HG02678 (cell line): Measurements from ENCODE around the gene LIN28B.
"Not testable (repeated sequence)": the region's sequence is repeated elsewhere in the genome, so short reads cannot be mapped to it uniquely, and the experiment has no call there.

Experiments used
- ATAC-seq: cut with Tn5 transposase; IDR thresholded peaks from one replicate; pipeline ENCODE4 v1.9.1; 2021; ENCODE audit warnings: mild to moderate bottlenecking, moderate library complexity; ENCODE audit not compliant: unreplicated experiment

Gene LIN28B

DNA sequence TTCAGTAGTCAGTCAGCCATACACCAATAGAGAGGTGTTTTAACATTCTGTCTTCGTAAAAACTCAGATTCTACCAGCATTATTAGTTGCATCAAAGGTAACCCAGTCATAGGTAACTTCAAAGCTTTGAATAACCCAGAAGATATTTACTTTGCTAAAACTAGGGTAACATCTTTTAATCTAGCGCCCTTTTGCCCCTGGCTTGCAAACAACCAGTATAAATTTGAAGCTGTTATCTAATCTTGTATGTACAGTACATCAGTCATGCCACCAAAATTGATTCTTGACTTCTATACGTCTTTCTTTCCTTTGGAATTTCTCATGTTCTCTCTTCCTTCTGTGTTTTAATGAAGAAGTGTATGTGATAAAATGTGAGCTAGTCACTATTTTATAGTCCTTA is 109.3 kb downstream of the LIN28B start:
- no peak for ATAC-seq

DNA sequence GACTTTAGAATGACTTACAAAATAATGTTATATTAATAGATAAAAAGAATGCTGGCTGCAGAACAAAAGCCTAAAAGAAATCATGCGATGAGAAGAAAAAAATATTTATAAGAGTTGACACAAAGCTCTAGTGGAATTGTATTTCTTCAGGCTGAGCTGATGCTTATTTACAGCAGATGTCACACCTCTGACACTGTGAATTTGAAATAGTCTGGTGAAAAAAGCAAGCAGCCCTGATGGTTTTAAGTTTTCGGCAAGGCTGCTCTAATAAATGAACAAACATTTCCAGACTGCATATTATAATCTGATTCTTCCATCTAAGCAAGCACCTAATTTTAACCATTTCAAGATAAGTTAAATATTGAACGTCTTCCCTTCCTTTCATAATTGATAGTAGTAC is 109.9 kb downstream of the LIN28B start:
- no peak for ATAC-seq

DNA sequence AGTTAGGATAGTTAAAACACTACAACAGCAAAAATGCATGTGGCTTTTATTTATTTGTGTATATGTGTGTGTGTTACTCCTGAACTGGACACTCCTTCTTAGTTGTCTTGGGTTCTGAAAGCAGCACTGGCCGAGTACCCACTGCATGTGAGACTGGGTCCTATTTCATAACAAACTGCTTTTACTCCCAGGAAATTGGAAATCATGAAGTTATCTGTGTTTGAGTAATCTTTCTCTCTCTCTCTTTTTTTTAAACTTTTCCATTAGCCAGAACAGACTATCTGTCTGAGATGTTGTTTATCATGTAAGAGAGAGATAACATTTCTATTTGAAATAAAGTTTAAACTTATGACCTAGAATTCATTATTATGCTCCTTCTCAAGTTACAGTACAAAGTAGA is 110.4 kb downstream of the LIN28B start:
- ATAC-seq = no peak

DNA sequence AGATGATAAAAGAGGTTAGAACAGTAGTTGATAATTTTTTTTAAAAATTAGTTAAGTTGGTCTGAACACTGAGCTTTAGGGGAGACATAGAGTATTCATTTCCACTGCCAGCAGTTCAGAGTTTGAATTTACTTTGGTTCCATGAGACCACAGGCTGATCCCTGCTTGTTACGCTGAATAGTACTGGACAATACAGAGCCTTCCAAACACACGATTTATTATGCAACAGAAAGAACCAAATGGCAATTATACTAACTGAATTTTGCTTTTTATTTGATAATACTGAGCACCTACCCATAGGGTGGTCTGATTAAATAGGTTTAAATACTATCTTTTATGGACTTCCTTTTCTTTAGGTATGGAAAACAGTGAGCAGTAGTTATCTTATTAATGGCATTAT is 111.5 kb downstream of the LIN28B start:
- no peak for ATAC-seq

DNA sequence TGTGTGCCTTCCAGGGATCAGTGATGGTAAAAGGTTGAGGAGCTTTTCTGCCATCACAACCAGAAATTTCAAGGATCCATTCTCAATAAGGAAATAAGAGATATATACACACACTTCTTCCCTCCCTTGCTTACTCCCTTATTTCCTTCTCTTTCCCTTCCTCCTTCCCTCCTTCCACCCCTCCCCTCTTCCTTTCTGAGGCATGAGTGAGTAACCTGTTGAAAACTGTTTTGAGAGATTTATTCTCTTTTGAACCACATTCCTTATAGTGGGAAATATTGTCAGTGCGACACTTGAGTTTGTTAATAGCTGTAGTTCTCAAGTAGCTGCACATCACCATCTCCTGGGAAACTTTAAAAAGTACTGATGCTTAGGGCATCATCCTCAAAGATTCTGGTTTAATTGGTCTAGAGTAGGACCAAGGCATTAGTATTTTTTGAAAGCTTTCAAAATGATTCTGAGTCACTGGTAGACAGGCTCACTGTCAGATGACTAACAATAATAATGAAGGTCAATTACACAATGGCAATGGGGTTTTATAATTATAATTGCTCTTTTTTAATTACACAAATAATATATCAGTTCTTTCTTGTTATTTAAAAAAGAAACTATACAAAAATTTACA is 113.0 kb downstream of the LIN28B start:
- no peak for ATAC-seq

DNA sequence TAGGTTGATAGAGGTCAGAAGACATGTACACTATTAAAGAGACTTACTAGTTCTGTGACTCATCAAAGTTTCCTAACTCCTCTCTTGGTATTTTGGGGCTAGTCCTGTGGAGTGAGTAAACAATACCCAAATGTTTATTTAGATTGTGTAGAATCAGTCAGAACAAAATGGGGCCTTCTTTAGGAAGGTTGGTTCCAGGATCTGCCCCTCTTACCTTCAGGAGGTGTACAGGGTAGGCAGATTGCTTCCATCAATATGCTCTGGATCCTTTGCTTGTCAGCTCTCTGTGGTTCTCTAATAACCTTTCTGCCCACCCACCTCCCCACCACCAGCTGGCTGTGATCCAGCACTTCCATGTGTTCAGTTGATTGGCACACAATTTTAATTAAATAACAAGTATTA is 115.9 kb downstream of the LIN28B start:
- ATAC-seq = no peak

DNA sequence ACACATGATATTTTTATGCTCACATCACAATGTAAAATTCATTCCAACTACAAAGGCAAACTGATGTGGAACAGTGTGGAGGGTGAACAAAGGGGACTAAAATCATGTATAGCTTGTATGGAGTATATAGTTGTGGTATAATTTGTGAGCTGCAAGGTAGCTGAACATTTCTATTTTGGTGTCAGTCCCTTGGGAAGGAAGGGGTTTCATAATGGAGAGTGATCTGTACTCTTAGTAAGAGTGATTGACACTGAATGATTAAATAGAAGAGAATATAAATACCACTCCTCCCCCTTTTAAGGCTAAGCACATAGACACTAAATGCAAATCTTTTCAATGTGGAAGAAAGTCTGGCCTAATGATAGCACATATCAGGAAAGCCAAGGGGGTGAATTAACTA is 118.3 kb downstream of the LIN28B start:
- no peak for ATAC-seq

DNA sequence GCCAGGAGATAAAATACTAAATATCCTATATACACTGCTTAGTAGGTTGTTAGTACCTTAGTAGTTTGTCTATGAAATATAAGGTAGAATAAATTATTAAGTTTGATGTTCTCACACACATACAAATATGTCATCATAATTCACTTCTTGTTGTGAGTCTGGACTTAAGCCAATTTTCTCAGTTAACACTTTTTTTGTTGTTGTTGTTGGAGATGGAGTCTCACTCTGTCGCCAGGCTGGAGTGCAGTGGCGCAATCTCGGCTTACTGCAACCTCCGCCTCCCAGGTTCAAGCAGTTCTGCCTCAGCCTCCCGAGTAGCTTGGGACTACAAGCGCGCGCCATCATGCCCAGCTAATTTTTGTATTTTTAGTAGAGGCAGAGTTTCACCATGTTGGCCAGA is 119.5 kb downstream of the LIN28B start:
- not testable (repeated sequence) for ATAC-seq

DNA sequence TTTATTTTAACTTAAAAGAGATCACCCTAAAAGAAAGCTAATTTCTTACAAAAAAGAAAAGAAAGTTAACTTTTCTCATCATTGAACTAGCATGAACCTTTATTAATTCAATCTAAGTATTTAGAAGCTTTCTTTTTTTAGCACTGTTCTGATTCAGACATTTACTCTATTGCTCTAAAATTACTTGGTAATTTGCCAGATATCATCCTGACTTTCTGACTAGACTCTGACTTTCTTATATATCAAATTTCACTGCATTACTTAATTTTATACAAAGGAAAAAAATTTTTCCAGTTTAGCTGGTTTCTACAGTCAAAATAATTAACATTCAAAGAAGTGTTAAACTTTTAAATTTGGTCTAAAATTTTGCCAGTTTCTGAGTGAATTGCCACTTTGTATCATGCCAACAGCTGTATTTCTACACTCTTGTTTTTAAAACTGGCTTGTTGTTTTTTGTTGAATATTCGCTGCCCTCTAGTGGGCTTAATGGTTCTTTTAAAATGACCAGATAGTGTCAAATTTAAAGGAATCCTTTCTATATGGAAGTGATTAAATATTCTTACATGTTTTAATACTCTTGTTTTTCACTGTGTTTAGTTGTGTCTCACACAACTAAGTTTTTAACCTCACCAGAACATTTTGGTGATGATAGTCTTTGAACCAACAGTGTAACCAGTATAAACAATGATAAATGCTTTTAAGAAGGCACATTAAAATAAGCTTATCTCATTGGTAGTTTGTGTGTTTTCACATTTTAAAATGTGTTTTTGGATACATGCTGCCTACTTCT is 120.9 kb downstream of the LIN28B start:
- ATAC-seq = no peak

DNA sequence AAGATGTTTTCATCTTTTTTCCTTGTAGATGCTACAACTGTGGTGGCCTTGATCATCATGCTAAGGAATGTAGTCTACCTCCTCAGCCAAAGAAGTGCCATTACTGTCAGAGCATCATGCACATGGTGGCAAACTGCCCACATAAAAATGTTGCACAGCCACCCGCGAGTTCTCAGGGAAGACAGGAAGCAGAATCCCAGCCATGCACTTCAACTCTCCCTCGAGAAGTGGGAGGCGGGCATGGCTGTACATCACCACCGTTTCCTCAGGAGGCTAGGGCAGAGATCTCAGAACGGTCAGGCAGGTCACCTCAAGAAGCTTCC is 121.4 kb downstream of the LIN28B start:
- ATAC-seq = no peak

DNA sequence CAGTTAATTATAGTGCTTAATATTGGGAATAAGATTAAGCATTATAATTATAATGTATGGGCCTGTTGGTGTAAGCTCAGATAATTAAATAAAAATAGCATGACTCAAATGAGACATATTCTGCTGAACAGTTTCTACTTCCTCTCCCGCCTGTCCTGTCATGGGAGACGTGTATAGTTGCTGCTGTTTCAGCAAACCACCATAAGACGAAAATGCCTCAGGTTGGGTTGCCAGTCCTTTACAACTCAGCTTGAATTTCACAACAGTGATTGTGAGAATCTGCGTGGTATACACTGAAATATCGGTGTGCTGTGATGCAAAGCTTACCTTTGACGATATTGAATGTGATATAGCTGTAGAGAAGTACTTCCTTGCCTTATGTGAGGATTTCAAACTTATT is 123.4 kb downstream of the LIN28B start:
- no peak for ATAC-seq

DNA sequence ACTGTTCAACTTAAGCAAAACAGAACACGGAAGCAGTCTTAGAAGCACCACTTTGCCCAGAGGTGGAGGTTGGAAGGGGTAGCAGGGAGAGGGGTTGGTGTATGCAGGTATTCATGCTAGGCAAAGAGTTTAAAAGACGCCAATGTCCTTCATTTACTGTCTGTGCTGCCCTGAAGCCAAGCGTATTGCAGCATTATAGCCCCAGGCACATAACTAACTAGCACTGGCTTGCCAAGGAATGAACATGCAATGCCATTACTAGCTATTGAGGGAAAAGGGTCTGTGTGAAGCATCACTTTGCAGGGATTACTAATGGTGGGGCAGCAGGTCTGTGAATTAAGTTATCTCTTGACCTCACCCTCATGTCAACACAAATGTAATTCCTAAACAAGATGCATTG is 124.8 kb downstream of the LIN28B start:
- ATAC-seq = not testable (repeated sequence)

DNA sequence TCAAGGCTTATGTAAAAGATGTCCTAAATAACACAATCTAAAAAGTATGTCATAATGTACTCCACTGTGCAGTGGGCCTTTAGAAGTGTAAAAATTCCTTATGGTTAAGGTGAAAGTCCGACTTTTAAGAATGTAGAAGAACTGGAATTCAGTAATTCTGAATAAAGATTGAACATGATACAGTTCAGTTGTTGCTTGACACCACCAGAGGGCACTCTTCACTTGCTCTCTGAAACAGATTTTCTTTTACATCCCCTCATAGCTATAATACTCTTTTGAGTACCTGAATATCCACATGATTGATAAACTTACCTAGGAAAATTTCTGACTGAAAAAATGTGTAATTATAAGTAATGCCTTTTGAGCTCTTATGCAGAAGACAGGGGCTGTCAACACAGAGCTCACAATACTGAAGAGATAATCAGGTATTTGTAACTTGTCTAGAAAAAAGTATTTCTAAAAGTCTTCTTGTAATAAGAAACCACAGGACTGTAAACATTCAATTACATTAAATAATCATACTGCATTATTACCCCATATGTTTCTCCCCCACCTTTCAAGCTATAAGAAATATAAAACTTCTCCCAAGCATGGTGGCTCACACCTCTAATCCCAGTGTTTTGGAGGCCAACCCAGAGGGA is 130.8 kb downstream of the LIN28B start:
- ATAC-seq = peak; percentile 74

DNA sequence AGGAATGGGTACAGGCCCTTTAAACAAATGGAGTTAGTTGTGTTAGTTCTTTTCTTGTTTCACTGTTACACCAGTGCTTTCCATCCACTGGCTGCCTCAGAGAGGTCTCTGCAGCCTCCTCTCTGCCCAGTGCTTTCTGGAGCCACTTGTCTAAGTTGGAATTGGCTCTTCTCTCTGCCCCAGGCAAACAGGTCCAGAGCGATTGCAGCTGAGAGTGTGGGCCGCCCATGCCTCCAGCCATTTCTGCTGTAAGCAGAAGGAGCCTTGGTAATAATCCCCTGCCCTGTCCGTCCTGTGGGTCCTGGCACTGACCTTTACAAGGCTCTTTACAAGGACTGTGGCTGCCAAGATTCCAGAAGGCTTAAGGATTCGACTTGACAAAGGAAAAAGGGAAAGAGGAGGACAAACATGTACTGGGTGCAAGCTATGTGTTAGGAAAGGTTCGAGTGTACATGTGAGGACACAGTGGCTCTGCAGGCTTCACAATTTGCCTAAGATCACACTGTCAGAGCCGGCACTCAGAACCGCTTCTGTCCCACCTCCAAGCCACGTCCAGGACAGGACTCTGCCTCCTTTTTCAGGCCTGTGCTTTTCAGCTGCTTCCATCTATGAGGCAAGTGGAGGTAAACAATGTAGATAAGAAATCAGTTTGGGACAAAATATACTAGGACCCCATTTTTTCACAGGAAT is 134.4 kb downstream of the LIN28B start:
- ATAC-seq = no peak

DNA sequence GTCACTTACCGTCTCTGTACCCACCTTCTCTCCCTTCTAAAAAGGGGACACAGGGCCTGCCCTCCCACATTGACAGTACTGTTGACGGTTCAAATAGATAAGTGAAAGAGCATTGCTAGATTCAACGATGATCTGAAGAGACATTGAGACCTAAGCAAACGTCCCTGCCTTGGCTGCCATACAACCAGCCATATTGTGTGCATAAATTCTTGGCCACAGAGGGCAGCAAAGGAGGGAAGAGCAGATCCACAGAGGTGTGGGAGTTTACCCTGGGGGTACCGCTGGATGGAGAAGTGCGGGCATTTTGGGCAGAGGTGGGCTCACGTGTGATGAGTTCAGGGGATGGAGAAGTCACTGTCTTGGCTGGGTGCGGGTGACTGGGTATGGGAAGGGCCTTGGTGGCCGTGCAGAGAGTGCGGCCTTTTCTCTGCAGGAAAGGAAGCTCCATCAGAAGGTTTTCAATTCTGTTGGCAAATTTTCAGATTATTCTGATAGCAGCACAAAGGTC is 137.3 kb downstream of the LIN28B start:
- no peak for ATAC-seq

DNA sequence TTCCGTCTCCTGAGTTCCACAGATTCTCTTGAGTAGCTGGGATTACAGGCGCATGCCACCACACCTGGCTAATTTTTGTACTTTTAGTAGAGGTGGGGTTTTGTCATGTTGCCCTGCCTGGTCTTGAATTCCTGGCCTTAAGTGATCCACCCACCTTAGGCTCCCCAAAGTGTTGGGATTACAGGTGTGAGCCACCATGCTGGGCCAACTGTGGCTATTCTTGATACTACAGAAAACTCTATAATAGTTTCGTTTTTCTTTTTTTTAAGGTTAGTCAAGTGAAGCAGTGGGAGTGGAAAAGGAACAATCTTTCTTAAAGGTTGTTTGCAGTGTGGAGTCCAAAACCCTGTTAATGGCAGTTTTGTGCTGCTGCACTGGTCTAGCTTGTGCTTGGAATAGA is 138.2 kb downstream of the LIN28B start:
- no peak for ATAC-seq

DNA sequence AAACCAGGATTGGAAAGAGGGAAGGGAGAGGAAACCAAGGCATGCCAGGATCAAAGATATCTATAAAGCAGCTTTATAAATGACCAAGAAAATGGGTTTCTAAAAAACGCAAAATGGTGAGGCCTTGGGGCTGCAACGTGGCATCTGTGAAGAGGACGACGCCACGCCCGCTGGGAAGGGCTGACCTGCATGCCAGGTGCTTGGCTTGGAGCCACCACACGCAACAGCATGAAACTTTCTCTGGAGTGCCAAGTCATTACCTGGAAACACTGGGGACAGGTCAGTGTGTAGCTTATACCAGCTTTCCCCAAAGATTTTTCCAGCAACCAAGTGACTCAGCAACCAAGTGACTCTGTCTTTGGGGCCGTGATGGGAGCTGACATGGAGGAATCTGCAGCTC is 140.4 kb downstream of the LIN28B start:
- no peak for ATAC-seq

DNA sequence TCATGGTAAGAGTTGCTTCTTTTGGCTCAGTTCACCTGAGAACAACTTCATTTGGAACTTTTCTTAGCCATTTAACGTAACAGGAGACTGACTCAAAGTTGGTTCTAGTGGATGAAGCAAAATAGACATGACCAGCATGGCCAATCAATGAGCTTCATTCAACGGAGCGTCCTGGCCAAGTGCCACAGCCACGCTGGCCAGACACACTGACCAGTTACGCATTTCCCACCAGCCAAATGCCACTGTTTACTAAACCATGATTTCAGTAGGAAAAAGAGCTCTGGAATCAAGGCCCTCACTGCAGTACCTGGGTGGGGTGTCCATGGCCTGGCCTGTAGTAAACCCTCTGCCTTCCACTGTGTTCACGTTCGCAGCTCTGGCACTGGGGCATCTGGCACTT is 142.5 kb downstream of the LIN28B start:
- ATAC-seq = no peak

DNA sequence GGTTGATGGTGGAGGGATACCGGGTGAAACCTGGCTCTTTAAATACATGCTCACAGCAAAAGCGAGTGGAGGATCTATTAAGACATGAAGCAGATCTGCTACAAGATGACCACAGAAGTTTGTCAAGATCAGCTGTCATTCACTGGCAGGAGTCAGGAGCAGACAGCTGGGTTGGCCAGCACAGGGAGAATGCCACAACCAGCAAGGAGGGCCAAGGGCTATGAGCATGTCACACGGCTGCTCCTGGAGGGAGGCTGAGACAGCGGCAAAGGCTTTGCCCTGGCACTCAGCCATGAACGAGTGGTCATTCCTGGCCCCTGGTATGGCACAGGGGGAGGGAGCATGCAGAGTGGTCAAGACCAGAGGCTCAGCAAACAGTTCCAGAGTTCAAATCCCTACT is 145.3 kb downstream of the LIN28B start:
- ATAC-seq = no peak

DNA sequence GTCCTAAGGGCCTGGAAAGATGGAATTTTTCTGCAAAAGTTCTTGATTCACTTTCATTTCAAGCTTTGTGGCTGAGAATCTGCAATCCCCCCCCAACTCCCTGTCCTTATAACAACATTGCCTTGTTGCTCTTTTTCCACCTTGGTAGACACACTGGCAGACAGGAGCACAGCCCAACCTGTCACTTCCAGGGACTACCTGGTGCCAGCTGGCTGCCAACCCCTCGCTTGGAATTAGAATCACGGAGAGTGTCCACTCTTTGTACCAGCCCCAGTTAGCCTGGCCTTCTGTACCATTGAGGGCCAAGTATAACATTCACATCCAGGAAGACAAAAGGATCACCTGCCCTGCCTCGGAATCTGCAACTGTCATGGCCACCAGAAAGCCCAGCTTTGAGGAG is 148.2 kb downstream of the LIN28B start:
- ATAC-seq = no peak

DNA sequence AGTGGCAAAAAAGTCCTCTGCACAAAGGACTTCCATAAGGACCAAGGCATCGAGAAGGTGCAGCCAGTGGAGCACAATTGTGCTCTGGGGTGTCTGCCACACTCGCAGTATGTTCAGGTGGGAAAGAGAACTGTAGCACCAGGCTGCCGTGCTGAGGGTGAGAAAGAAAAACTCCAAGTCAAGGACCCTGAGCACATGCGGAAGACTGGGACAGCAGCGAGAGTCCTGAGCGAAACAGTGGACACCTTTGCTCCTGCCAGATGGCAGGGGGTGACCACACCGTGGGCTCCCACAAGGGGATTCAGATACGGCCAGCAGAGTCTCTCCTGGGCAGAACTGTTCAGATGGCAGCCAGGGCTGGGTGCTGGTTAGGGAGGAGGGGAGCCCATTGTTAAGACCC is 149.4 kb downstream of the LIN28B start:
- ATAC-seq = no peak

DNA sequence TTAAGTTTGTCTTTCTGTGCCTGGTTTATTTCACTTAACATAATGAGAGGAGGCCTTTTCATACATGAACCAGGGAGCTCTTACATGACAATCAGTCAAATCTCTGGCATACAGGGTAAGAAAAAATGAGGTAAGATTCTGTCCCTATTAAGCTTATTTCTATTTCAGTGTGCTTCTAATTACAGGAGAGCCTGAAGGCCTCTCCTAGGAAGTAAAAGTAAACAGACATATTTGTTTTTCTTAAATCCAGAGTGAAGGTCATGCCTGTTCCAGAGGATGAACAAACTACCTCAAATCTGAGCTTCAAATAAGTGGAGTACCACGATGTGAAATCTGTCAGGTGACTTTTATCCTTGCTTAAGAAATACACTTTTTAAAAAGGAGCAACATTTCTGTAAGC is 150.3 kb downstream of the LIN28B start:
- ATAC-seq = no peak
